Esophagus squamous epithelium (tissue), 5 donors: ENCODE measurements around the gene ZSWIM5. TPM values are rescaled to one million over a fixed set of nuclear protein-coding genes. Genes with fewer than 3 reads are reported as not detected.
"Not testable (repeated sequence)": the region's sequence is repeated elsewhere in the genome, so short reads cannot be mapped to it uniquely, and the experiment has no call there.

Source experiments
- DNase-seq: peaks from one replicate; lab custom pipeline; 2025; lab: John Stamatoyannopoulos, UW
- H3K27ac ChIP-seq, 4 donors: fragments of 200-600 bp; sonication (generic); one replicate each; pipeline ENCODE4 v1.5.1; 2016 to 2019; ENCODE audit warnings: mild to moderate bottlenecking in 1 of 4
- H3K27me3 ChIP-seq, 4 donors: fragments of 200-600 bp; sonication (generic); 1 replicate in 3 of 4; 2 replicates in 1 of 4; pipeline versions ENCODE4 v1.5.1 to v1.6.0; 2017 to 2021; ENCODE audit warnings: antibody characterized with exemption in 1 of 4
- H3K36me3 ChIP-seq, 3 donors: fragments of 200-600 bp; sonication (generic); one replicate each; pipeline ENCODE4 v1.5.1; 2016 to 2019
- H3K4me1 ChIP-seq, 3 donors: fragments of 200-600 bp; sonication (generic); one replicate each; pipeline ENCODE4 v1.5.1; 2017 to 2019
- H3K4me3 ChIP-seq, 4 donors: fragments of 200-600 bp; sonication (generic); 1 replicate in 3 of 4; 2 replicates in 1 of 4; pipeline ENCODE4 v1.5.1; 2016 to 2019; ENCODE audit warnings: mild to moderate bottlenecking in 2 of 4, moderate library complexity in 1 of 4
- H3K9me3 ChIP-seq, 3 donors: fragments of 200-600 bp; sonication (generic); one replicate each; pipeline ENCODE4 v1.5.1; 2016 to 2019
- POLR2A ChIP-seq, 4 donors: fragments of 450-650 bp; IDR thresholded peaks; one replicate each; pipeline ENCODE4 v1.6.1; 2017; ENCODE audit warnings: antibody characterized with exemption in 4 of 4, mild to moderate bottlenecking in 4 of 4, moderate library complexity in 3 of 4
- WGBS, 2 donors: methylation state at CpG; one replicate each; pipeline ENCODE4 v1.1.5; 2018; 5-methylcytosine and 5-hydroxymethylcytosine counted together
- intact Hi-C: fragments of 100-400 bp; cut with DNase I; formaldehyde crosslinking; loops from one replicate; pipeline ENCODE4 v1.15.0; 2022
- total RNA-seq, 4 donors: library from RNA; depleted of rRNA; stranded (reverse); fragments of >200 nt; gene quantifications; one replicate each; pipeline ENCODE4 v1.1.0, GENCODE V29; 2016
- TF ChIP-seq, protein P1 (sequence below), 6 experiments: fragments of 450-650 bp in 4 of 6; fragments of 200-600 bp in 2 of 6; sonication (generic) in 2 of 6; IDR thresholded peaks; one replicate each; pipeline ENCODE4 v1.5.1; 2016 to 2019; ENCODE audit warnings: antibody characterized with exemption in 6 of 6, mild to moderate bottlenecking in 4 of 6, moderate library complexity in 4 of 6
- donor health status: DM: yes; HTN: yes; CAD: no.

The ZSWIM5 gene
- total RNA-seq, 4 donors from 2014 or later: 0.66 to 2.7 (median 1.6) TPM

DNA sequence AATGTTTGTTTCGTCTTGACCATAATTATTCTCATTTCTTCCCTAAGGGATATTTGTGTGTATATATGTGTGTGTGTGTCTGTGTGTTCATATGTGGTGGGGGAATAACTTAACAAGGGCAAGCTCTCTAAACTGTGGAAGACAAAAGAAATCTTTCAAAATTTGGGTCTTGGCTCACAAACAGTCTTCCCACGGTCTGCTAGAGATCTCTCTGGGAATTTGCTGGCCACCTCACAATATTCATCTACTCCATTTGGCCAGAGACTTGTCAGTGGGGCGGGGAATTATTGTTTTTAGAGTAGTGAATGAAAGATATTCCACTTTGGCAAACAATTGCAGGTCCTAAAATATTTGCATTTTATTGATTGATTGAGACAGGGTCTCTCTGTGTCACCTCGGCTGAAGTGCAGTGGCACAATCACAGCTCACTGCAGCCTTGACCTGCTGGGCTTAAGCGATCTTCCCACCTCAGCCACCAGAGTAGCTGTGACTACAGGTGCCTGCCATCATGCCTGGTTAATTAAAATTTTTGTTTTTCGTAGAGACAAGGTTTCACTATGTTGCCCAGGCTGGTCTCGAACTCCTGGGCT is 212.0 kb downstream of the ZSWIM5 start:
- intact Hi-C loops: no loop called here
- no peak overlapping the region for H3K27ac ChIP-seq
- 67 to 72% methylated on average over 7 of the region's 7 CpGs for WGBS, 2 donors
- H3K27me3 ChIP-seq: no peaks in the 10 kb centered on the region
- no peak for DNase-seq
- no peak for TF ChIP-seq POLR2A (IDR thresholded peaks at IDR 0.05)
- TF ChIP-seq, protein P1, sequence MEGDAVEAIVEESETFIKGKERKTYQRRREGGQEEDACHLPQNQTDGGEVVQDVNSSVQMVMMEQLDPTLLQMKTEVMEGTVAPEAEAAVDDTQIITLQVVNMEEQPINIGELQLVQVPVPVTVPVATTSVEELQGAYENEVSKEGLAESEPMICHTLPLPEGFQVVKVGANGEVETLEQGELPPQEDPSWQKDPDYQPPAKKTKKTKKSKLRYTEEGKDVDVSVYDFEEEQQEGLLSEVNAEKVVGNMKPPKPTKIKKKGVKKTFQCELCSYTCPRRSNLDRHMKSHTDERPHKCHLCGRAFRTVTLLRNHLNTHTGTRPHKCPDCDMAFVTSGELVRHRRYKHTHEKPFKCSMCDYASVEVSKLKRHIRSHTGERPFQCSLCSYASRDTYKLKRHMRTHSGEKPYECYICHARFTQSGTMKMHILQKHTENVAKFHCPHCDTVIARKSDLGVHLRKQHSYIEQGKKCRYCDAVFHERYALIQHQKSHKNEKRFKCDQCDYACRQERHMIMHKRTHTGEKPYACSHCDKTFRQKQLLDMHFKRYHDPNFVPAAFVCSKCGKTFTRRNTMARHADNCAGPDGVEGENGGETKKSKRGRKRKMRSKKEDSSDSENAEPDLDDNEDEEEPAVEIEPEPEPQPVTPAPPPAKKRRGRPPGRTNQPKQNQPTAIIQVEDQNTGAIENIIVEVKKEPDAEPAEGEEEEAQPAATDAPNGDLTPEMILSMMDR (IDR thresholded peaks at IDR 0.05): no peak
- no peaks in the 10 kb centered on the region for H3K9me3 ChIP-seq
- no peak overlapping the region for H3K4me3 ChIP-seq
- no peaks in the 10 kb centered on the region for H3K4me1 ChIP-seq
- H3K36me3 ChIP-seq: no peaks in the 10 kb centered on the region

DNA sequence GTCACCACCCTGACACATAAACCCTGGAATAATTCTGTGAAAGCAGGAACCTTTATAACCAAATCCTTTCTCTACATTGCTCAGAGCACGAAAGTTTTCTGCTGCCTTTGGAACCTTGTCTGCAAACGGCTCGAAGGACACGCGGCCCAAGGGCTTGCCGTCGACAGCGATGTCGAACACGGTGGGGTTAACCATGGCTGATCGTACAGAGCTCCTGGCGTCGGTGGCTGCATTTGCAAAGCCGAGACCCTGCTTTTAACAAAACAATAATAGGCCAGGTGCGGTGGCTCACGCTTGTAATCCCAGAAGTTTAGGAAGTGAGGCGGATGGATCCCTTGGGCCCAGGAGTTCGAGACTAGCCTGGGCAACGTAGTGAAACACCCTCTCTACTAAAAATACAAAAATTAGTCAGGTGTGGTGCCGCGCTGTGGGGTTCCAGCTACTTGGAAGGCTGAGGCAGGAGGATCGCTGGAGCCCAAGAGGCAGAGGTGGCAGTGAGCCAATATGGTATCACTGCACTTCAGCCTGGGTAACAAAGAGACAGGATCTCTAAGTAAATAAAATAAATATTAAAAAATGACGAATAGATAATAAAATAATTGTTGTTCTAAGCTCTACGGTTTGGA is 217.8 kb downstream of the ZSWIM5 start:
- Histone ChIP-seq H3K27me3 (no peaks in the 10 kb centered on the region), H3K4me3 (no peak overlapping the region), H3K36me3 (no peaks in the 10 kb centered on the region), H3K9me3 (no peaks in the 10 kb centered on the region), H3K4me1 (peaks cover 0 to 28% (median 10%) of the 10 kb centered on the region in 3 donors), H3K27ac (no peak overlapping the region)
- no peak for DNase-seq
- 89 to 90% methylated on average over 24 of the region's 24 CpGs for WGBS, 2 donors
- intact Hi-C loops: no loop called here
- TF ChIP-seq POLR2A (IDR thresholded peaks at IDR 0.05): no peak
- TF ChIP-seq, protein P1 (IDR thresholded peaks at IDR 0.05): no peak

DNA sequence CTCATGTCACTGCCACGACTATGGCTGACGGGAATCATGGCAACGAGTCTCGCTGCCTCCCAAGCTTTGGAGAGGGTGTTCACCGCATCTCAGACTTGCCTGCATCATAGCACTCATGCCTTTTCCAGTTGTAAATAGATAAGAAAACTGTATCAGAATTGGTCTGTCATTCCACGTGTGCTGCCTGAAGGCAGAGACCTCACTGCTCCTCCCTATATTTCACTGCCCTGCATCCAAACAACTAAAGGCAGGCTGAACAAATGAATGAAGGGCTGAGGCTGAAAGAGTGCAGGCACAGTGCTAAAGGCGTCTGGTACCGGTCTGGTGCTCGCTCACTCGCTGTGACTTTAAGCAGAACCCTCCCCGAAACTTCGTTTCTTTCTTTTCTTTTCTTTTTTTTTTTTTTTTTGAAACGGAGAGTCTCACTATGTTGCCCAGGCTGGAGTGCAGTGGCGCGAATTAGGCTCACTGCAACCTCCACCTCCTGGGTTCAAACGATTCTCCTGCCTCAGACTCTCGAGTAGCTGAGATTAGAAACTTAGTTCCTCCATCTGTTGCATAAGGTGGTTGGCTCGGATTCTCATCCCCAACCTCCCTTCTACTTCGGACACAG is 220.6 kb downstream of the ZSWIM5 start:
- Histone ChIP-seq H3K36me3 (peaks cover 0 to 6% (median 0%) of the 10 kb centered on the region in 3 donors), H3K4me1 (peaks cover 0 to 31% (median 10%) of the 10 kb centered on the region in 3 donors), H3K27me3 (no peaks in the 10 kb centered on the region), H3K4me3 (peak overlapping the region; percentile 70 to 82 (median 76)), H3K27ac (peak overlapping the region; percentile 70 to 85 (median 76)), H3K9me3 (no peaks in the 10 kb centered on the region)
- 3 to 5% methylated on average over 17 to 19 of the region's 19 CpGs for WGBS, 2 donors
- intact Hi-C loops: no loop called here
- no peak for DNase-seq
- TF ChIP-seq, protein P1 (IDR thresholded peaks at IDR 0.05): no peak
- no peak for TF ChIP-seq POLR2A (IDR thresholded peaks at IDR 0.05)

DNA sequence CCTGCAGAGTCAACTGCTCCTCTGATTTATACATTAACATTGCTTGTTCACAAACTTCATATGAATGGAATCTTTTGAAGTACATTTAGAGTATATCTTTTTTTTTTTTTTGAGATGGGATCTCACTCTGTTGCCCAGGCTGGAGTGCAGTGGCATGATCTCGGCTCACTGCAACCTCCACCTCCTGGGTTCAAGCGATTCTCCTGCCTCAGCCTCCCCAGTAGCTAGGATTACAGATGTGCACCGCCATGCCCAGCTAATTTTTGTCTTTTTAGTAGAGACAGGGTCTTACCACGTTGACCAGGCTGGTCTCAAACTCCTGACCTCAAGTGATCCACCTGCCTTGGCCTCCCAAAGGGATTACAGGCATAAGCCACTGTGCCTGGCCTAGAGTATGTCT is 229.0 kb downstream of the ZSWIM5 start:
- H3K4me3 ChIP-seq, H3K4me1 ChIP-seq, H3K9me3 ChIP-seq, DNase-seq, H3K27ac ChIP-seq, intact Hi-C loops, H3K27me3 ChIP-seq: not testable (repeated sequence)
- 90 to 97% methylated on average over 2 to 4 of the region's 4 CpGs for WGBS, 2 donors
- H3K36me3 ChIP-seq: peaks cover 4 to 90% (median 18%) of the 10 kb centered on the region in 3 donors

DNA sequence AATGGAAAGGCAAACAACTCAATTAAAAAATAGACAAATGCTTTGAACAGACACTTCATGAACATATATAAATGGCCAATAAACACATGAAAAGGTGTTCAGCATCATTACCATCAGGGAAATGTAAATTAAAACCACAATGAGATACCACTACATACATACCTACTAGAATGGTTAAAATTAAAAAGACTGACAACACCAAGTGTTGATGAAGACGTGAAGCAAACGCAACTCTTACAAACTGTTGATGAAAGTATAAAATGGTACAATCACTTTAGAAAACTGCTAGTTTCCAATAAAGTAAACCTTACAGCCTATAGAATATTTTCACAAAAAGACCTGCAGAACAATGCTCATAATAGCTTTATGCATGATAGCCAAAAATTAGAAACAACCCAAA is 230.2 kb downstream of the ZSWIM5 start:
- no peaks in the 10 kb centered on the region for H3K4me1 ChIP-seq
- intact Hi-C loops: no loop called here
- no peak for TF ChIP-seq POLR2A (IDR thresholded peaks at IDR 0.05)
- TF ChIP-seq, protein P1 (IDR thresholded peaks at IDR 0.05): no peak
- H3K27ac ChIP-seq: no peak overlapping the region
- no peaks in the 10 kb centered on the region for H3K9me3 ChIP-seq
- no peak overlapping the region for H3K4me3 ChIP-seq
- WGBS, 2 donors: 96 to 100% methylated on average over 2 of the region's 2 CpGs
- H3K27me3 ChIP-seq: no peaks in the 10 kb centered on the region
- no peak for DNase-seq
- peaks cover 4 to 98% (median 18%) of the 10 kb centered on the region in 3 donors for H3K36me3 ChIP-seq
